ENCODE data around the gene TMC6. TPM values are rescaled to one million over a fixed set of nuclear protein-coding genes. Genes with fewer than 3 reads are reported as not detected.

TMC6 gene
- total RNA-seq, 1 experiment from 2014 or later = 58.0 TPM

GRCh38 chr17:78124081-78124835, 4.3 kb downstream of the TMC6 start:
- H3K36me3 ChIP-seq (ENCODE audit: control insufficient read depth, insufficient read depth, low read length) = peaks cover 2% of the 10 kb centered on the region; the same call in 1 of the 2 replicates
- no peak overlapping the region for H3K4me3 ChIP-seq (ENCODE audit: low read depth in 2 of 2, low read length in 2 of 2)
- DNase-seq (ENCODE audit: low read depth, low spot score) (no peak), ATAC-seq (no peak)
- intact Hi-C loops (cut with micrococcal nuclease; ENCODE audit: unreplicated experiment) (no loop called here), in situ Hi-C loops (cut with HindIII; ENCODE audit: low pct_unique_long_range_greater_than_20kb, low sequenced_read_pairs) (no loop called here)
- no peaks in the 10 kb centered on the region for H3K9me3 ChIP-seq (ENCODE audit: control insufficient read depth, insufficient read depth, low read depth, low read length)
- H3K4me1 ChIP-seq (ENCODE audit: control insufficient read depth, insufficient read depth, low read length) = peaks cover 28% of the 10 kb centered on the region
- no peaks in the 10 kb centered on the region for H3K27me3 ChIP-seq (ENCODE audit: control insufficient read depth, insufficient read depth, low read length)
- TF ChIP-seq SIN3A (IDR thresholded peaks at IDR 0.05; ENCODE audit: borderline replicate concordance, insufficient read depth, low read depth, low read length) = no peak
- TF ChIP-seq TCF7L2 (IDR thresholded peaks at IDR 0.05; ENCODE audit: low read depth, low read length) = no peak
- no peak for TF ChIP-seq CTCF (IDR thresholded peaks at IDR 0.05)
- TF ChIP-seq POLR2AphosphoS5 (IDR thresholded peaks at IDR 0.05; ENCODE audit: low read depth, low read length) = no peak
- TF ChIP-seq REST (IDR thresholded peaks at IDR 0.05; ENCODE audit: insufficient read depth in 1 of 2, low read depth in 2 of 2, low read length in 1 of 2) = no peak
- ChIA-PET CTCF (interaction anchor here (0.6 kb wide), 1 partner anchor 435 kb away, joined by 3 read pairs; no protein-coding TSS in a partner anchor), POLR2A (no interaction called here)
- H3K27ac ChIP-seq (ENCODE audit: low read length) = no peak overlapping the region
- BruUV-seq (replicated peaks) = no TSS peak

GRCh38 chr17:78123258-78123929, 5.2 kb downstream of the TMC6 start:
- Histone ChIP-seq H3K36me3 (ENCODE audit: control insufficient read depth, insufficient read depth, low read length) (peaks cover 2% of the 10 kb centered on the region; the same call in 1 of the 2 replicates), H3K9me3 (ENCODE audit: control insufficient read depth, insufficient read depth, low read depth, low read length) (no peaks in the 10 kb centered on the region), H3K27me3 (ENCODE audit: control insufficient read depth, insufficient read depth, low read length) (no peaks in the 10 kb centered on the region), H3K4me3 (ENCODE audit: low read depth in 2 of 2, low read length in 2 of 2) (no peak overlapping the region), H3K4me1 (ENCODE audit: control insufficient read depth, insufficient read depth, low read length) (peaks cover 24% of the 10 kb centered on the region), H3K27ac (ENCODE audit: low read length) (no peak overlapping the region)
- DNase-seq (ENCODE audit: low read depth, low spot score) (no peak), ATAC-seq (no peak)
- CTCF ChIA-PET = interaction anchor here (0.6 kb wide), 1 partner anchor 436 kb away, joined by 3 read pairs; no protein-coding TSS in a partner anchor
- BruUV-seq (replicated peaks) = no TSS peak
- intact Hi-C loops (cut with micrococcal nuclease; ENCODE audit: unreplicated experiment) = no loop called here
- in situ Hi-C loops (cut with HindIII; ENCODE audit: low pct_unique_long_range_greater_than_20kb, low sequenced_read_pairs) = no loop called here
- TF ChIP-seq TCF7L2 (IDR thresholded peaks at IDR 0.05; ENCODE audit: low read depth, low read length) (no peak), POLR2AphosphoS5 (IDR thresholded peaks at IDR 0.05; ENCODE audit: low read depth, low read length) (no peak), CTCF (IDR thresholded peaks at IDR 0.05) (no peak), SIN3A (IDR thresholded peaks at IDR 0.05; ENCODE audit: borderline replicate concordance, insufficient read depth, low read depth, low read length) (no peak)
- POLR2A ChIA-PET = no interaction called here
